ENCODE measurements around the gene NPAS3.

The NPAS3 gene

DNA sequence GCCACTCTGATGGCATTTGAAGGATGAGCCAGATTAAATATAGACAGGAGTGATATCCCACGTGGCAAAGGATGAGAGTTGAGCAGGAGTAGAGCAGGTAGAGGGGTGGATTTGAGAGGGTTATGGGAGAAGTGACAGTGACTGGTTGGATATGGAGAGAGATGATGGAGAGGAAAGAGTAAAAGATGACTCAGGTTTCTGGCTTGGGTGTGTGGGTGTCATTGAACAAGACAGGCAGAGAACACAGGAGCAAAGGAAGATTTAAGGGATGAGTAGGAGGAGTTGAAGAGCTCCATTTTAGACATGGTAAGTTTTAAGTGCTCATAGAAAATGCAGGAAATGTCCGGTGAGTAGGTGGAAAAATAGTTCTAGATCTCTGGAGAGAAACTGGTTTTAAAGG, 875.3 kb downstream of the NPAS3 start:
- DNase-seq, result no peak

DNA sequence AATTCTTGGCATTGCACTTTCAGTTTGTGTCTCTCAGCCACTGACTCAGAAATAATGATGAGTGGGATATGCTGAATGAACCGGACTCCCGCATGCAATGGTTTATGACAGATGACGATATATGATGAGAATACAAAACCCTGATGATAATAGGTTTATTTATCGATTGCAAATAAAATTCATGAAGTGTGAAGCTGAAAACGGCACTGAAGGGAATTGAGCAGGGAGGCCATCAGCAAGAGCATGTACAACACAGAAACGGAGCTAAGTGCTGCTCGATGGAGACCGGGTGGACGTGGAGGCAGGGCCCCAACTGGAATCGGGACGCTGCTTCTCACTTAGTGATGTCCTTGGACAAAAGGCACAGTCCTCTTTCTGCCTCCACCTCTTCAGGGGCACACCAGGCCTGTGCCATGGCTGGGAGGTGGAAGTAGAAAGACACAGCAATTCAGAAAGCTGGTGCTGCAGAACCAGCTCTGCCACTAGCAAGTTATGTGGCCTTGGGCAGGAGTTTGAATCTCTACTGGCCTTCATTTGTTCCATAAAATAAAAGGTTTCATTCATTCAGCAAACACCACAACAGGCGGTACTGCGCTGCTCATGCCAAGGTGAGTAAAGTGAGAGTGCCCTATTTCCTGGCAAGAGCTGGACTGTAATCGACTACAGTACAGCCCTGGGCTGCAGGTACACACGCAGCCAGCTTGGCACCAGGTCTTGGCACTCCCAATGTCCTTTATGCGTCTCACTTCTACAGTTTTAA, 895.2 kb downstream of the NPAS3 start:
- DNase-seq, result no peak

DNA sequence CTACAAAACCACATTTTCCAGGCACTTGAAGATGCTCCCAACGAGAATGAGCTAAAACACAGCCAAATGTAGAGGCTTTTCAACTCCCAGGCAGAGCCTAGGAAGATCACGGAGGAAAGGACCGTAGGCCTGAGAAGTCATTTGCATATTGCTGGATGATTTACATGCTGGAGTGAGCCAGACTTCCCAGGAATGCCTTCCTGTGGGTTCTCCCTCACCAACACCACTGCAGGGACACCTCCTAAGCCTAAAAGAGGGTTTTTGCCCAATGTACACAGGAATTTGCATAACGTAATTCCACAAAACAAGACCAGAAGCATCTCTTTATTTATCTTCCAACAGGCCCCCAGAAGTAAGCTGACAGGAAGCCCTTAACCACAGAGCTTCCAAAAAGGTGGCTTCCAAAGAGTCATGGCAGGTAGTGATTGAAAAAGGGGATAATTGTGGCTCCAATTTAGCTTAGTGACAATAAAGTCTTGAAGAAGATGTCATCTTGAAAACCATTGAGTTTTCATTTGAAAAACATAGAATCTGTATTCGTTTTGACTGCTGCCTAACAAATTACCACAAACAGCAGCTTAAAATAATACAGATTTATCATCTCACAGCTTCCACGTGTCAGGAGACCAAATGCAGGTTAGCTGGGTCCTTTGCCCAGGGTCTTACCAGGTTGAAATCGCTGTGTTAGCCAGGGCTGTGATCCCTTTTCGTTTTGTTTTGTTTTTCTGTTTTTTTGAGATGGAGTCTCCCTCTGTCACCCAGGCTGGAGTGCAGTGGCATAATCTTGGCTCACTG, 896.0 kb downstream of the NPAS3 start:
- no peak for DNase-seq

DNA sequence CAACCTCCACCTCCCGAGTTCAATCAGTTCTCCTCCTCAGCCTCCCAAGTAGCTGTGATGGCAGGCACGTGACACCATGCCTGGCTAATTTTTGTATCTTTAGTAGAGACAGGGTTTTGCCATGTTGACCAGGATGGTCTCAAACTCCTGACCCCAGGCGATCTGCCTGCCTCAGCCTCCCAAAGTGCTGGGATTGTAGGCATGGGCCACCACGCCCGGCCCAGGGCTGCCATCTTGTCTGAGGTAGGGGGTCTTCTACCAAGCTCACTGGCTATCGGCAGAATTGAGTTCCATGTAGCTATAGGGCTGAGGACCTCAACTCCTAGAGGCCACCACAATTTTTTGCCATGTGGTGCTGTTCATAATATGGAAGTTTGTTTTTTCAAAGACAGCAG, 896.6 kb downstream of the NPAS3 start:
- DNase-seq, result no peak

DNA sequence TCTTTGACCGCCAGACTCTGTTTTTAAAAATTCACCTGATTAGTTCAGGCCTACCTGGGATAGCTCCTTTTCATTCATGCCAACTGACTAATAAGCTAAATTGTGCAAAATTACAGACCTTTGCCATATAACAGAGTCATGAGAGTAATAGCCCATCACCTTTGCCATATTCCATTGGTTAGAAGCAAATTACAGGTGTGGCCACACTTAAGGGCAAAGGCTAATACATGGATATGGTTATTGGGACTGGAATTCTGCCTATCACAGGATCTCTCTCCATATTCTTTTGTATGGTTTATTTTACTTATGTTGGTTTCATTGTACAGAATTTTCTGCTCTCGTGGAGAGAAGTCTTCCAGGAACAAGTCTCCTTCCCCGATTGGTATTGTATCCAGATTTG, 897.0 kb downstream of the NPAS3 start:
- no peak for DNase-seq

DNA sequence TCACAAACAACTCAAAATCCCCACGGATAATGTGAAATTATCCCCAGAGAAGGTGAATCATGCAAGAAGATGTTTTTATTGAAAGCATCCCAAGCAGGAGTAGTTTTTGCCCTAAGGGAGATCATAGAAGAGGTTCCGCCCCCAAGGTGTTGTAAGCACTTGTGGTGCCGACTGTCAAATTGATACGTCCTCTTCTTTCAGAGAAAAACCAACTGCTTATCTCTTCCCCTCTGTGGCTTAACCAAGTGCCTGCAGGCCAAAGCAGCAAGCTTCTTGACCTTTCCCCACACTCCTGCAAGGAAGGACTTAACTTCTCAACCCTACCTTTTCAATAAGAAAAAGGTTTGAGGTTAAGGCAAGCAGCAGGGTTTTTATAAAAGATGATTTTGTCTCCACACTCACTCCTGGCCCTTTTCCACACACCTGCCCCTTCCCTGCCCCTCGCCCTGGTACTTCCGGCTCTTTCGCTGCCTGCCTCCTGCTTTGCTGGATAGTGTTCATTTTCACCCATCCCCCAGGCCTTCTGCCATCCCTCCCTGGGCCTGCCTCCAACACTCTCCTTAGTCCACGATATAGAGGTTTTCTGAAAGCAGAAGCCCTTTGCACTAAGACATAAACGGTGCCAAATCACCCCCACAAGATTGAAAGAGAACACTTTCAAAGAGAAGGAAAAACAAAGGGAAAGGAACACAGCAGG, 897.7 kb downstream of the NPAS3 start:
- no peak for DNase-seq

DNA sequence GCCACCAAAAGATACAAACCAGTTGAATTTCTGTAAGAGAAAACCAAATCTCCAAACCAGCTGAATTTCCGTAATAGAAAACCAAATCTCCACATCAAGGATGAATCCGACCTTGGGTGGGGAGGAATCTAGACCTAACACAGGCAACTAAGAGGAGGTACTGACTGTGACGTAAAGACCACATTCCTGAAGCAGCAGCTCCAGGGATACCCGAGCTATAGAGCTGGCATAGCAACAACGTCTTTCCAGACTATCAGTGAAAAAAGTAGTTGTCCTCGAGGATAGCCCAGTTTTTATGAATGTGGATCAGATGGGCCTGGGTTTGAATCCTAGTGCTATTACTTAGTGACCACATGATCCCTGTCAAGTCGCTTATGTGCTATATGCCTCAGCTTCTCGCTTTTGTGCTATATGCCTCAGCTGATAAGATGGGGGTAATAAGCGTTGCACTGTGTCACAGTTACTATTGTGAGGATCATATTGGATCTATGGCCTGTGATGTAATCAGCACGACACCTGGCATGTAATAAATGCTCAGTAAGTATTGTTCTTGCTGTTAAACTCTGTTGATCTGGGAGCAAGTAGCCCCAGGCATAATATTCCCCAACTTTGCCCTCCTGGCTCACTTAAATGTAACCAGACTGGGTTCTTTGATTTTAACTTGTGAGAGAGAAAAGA, 898.4 kb downstream of the NPAS3 start:
- DNase-seq, result no peak

DNA sequence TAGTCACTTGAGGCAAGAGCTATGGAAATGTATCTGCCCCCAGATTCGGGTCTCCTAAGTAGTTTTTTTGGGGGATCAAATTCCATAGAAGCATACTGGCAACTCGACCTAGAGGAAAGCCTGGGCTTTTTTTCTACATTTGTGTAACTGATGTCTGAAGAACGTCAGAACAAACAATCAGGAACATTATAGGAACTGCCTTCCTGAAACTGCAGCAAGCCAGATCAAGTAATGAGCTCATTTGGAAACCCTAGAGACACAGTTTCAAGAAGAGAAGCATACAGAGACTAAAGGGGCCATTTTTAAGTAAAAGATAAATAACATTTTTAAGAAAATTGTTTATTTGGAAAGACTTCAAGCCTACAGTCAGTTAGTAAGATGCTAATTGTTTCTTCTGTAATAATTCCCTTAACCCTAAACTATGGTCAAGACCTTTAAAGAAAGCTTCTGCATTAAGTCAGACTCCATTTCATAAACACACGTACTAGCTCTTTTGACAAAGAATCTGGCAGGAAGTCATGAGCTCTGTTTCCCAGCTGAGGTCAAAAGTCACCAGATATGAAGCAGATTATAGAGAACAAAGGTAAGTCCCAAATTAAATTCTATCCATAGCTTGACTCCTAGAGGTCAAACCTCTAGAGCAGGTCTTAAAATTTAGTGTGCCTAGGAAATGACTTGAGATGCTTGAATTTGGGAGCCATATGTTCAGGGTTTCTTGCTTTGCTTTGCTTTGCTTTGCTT, 899.4 kb downstream of the NPAS3 start:
- no peak for DNase-seq

DNA sequence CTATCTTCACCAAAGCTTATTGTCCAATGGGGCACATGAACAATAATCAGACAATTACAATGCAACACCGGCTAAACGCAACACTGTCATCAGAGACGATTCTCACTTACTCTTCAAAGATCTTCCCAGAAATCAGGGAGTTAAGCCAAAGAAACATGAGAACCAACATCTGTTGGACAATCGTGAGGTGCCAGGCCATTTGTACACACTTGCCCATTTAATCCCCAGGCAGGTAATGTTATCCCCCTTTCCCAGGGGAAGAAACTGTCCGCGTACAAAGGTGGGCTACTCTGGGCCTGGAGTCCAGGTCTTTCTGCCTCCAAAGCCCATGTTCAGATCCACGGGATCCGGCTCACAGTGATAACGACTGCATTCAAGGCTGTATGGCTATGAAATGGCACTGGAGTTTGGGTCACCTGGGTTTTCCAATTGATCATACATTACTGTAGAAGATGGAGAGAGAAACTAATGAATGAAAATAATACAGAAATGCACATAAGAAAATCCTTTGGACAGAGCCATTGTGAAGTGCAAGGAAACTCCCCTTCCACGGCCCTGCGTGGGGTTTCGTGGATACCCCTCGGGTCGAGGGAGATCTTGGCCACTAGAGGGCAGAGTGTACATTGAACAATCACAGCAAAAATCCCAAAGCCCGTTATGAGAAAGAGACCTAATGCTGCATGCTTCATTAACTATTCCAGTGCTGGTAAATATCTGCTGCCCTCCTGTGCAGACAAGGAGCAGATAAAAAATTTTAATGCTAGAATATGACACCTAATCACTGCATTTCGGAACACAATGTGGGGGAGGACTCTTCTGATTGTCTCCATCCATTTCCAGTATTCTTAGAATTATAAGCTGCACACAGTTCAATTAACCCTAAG, 900.8 kb downstream of the NPAS3 start:
- DNase-seq, result no peak

DNA sequence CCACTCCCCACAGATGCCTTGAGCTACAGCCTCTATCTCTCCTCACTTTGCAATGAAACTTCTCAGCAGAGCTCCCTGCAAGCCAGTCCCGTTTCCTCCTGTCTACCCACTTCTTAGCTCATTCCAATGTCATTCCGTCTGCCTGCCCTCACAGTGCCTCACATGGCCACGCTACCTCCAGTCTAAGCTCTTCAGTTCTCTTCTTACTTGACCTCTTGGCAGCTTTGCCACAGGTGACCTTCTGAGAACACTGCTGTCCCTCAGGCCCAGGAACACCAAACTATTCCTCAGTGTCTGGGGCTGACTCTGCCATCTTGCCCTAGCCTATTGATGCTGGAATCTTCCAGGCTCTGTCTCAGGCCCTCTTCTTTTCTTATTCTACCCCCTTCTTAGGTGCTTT, 902.1 kb downstream of the NPAS3 start:
- no peak for DNase-seq

DNA sequence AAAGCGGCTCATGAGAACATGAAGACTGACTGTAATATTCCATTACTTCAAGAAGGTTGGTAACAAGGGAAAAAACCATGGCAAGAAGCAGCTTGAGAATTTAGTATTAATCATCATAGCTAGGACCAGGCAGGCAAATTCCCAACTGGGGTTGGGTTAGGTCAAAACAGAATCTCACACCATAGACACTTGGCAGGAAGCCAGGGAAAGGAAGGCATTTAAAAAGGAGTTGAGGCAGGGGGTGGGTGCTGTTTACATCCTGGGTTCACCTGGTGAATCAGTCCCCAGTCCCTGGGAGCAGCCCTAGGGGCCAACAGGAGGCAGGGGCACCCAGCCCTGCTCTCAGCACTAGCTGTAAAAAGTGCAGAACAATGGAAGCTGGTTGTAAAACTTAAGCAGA, 903.6 kb downstream of the NPAS3 start:
- DNase-seq, result no peak

DNA sequence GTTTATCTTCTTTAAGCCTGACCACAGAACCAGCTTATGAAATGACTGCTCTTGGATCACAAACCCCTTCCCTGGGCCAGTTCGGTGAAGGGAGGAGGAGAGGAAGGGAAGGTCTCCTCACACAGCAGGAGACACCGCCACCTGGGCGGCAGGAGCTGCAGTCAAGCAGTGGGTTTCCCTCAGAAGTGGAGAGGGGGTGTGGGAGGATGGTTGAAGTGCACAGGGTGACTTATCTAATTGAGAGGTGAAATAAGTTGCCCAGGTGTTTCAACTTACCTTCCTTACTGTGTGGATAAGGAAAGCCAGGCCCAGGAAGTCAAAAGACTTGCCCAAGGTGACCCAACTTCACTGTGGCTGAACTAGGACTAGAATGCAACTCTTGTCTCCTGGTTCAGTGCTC, 905.4 kb downstream of the NPAS3 start:
- DNase-seq, result no peak

DNA sequence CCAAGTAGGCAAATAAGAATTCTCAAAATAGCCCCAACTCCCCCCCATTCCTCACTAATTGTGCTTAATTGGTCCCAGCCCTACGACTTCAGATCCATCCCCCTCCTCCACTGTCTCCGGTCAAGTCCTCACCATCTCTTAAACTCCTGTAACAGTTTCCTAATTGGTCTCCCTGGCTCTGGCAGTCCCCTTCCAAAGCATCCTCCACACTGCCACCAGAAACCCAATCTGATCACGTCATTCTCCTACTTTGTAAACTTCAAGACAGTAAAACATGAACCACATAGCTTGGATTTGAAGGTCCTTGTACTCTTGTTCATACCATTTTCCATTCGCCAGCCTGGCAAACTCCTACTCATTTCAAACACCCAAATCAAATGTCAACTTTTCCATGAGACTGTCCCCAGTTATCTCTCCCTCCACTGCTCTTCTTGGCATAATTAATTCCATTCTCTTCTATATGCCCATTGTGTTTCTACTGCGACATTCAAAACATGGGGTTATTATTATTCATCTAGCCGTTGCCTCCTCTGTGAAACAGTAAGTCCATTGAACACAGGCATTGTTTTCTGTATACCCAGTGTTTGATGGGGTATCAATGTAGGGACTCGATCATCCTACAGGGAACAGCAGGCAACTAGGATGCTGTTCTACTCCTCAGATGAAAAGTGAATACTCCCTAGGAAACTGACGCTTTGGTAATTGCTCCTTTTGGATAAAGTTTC, 907.6 kb downstream of the NPAS3 start:
- no peak for DNase-seq

DNA sequence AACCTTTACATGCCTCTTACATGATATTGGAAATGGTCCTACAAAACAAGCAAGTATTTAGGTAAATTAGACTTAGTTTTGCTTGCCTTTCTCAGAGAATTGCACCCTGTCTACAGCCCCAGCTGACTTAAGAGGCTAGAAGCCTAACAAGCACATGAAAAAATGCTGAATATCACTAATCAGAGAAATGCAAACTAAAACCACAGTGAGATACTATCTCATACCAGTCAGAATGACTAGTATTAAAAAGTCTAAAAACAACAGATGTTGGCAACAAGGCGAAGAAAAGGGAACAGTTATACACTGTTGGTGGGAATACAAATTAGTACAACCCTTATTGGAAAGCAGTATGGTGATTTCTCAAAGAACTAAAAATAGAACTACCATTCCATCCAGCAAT, 908.4 kb downstream of the NPAS3 start:
- DNase-seq, result no peak

DNA sequence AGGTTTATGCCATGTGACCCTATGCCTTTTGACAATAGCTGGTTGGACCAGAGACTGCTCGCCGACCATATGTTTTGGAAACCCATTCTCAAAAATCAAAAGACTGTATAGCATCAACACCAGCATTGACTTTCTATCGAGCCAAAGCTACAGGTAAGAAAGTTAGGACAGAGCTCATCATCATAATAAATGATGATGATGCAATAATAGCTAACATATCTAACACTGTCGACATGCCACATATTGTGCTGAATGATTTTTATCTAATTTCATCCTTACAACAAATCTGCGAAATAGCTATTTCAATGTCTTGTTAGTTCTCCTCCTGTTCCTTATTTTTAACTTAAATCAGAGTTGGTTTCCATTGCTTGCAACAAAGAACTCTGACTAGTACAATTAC, 909.3 kb downstream of the NPAS3 start:
- DNase-seq, result no peak

DNA sequence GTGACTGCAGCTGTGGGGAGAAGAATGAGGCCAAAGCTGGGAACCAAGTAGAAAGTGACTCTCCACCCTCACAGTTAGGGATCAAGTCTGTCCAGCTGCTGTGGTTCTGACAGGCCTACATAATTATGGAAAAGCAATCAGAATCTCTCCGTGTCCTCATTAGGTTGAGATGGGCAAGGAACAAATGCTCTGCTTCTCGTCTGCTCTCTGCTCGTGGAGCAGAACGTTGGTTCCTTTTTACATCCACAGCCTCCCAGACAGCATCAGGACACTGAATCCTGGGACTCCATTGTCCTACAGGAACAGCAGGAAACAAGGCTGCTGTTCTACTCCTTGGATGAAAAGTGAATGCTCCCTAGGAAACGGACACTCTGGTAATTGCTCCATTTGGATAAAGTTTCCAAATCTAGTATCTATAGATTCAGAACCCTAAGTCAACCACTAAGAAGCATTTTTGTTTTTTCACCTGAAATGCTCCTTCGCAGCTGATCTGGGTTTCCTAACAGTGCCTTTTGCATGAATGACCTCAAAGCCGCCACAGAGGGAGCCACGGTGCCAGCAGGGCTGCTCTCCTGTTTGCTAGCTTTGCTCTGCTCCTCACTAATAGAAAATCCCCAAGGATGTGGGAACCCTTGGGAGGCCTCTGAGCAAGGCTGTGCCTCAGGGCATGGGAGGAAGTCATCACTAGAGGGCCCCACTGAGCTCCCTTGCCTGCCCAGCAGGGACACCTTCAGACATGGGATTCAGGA, 910.2 kb downstream of the NPAS3 start:
- no peak for DNase-seq

DNA sequence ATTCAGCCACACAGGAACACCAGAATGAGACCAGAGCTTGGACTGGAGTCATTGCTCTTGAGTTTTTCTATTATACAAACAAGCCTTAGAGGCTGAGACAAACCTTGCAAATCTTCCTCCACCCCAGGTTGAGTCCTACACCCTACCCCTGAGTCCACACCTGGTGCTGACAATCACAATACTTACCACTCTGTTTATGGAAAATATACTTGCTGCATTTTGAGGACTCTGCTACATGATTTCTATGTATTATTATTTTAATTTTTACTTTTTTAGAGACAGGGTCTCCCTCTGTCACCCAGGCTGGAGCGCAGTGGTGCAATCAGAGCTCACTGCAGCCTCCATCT, 910.7 kb downstream of the NPAS3 start:
- DNase-seq, result no peak

DNA sequence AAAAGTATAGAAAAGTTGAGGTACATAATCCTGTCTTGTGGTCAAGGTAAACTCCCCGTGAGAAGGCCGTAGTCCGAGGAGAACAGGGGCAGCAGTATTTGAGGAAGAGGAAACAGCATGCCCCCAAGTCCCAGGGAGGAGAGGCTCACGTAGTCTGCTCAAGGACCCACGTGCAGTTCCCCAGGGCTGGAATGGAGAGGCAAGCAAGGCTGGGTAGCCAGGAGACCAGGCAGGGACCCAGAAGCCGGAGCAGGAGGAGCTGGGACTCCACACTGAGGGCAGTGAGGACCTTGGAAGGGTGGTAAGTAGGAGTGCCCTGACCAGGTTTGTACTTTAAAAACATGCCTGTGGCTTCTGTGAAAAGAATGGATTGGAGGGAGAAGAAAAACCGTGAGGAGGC, 912.1 kb downstream of the NPAS3 start:
- no peak for DNase-seq

DNA sequence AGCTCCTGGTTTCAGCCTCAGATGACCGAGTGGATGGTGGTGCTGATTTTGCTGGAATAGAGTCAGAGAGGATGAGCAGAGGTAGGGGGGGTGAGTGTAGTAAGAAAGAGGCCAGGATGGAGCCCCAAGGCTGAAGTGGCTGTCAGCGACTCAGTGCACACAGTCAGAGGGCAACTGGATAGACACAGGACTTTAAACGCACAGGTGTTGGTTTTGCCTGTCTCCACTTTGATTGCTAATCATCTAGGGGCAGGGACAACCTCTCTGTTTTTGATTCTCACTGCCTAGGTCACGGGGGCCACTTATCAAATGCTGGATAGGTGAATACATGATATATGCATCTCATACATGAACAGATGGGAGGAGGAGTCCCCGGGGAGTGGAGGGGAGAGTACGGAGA, 912.7 kb downstream of the NPAS3 start:
- DNase-seq, result no peak

DNA sequence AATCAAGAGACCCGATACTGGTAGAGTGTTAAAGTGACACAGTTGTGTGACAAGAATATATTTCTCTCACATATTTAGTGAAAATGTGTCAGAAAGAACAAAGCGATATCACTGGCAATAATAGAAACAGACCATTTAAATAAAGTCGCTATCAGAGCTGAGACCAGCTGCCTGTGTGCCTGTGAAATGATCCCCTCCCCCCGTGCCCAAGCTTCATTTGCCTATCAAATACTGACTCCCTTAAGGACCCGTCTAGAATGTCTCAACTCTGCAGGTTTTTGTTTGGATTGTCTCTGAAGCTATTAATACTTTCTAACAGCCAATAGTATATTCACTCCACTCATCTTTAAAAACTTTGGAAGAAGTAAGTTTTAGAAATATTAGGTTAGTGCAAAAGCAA, 913.3 kb downstream of the NPAS3 start:
- DNase-seq, result no peak
